ENCODE data around the gene PARD3B. TPM values are rescaled to one million over a fixed set of nuclear protein-coding genes. Genes with fewer than 3 reads are reported as not detected.

PARD3B gene
- total and polyA plus RNA-seq, 2 experiments from 2014 or later: 3.5 to 4.4 TPM

- TF ChIP-seq NANOG (IDR thresholded peaks at IDR 0.05; ENCODE audit: borderline replicate concordance) (no peak), POLR2AphosphoS5 (IDR thresholded peaks at IDR 0.05; ENCODE audit: low read depth) (no peak), CREB1 (CRISPR knock-in tag; IDR thresholded peaks at IDR 0.05; ENCODE audit: low read depth) (no peak), ZNF331 (CRISPR knock-in tag; IDR thresholded peaks at IDR 0.05; ENCODE audit: low read depth) (no peak), JUNB (IDR thresholded peaks at IDR 0.05; ENCODE audit: unreplicated experiment) (no peak)
These were observed 441.4 kb downstream of the PARD3B start (continued) for GRCh38 chr2:204986641-204987040.

- H3K36me3 ChIP-seq (ENCODE audit: insufficient read depth): no peaks in the 10 kb centered on the region
- Mint-ChIP-seq H3K27me3 (ENCODE audit: insufficient read depth, low read depth, poor library complexity) (no peaks in the 10 kb centered on the region), H3K9me3 (no peaks in the 10 kb centered on the region), H3K27ac (peak overlapping the region; percentile 69; the same call in 1 of the 2 replicates), H3K4me1 (peaks cover 4% of the 10 kb centered on the region; the same call in 2 of the 3 replicates), H3K36me3 (ENCODE audit: low read depth) (no peaks in the 10 kb centered on the region), H3K4me3 (no peak overlapping the region)
- no peaks in the 10 kb centered on the region for H4K20me1 ChIP-seq (replicated peaks; ENCODE audit: insufficient read depth)
- no peak overlapping the region for H3K27ac ChIP-seq (ENCODE audit: low read depth)
- no peak for ATAC-seq
- no peak overlapping the region for H3K4me3 ChIP-seq
- no peak overlapping the region for H2AFZ ChIP-seq
- DNase-seq (ENCODE audit: low spot score): no peak
- H3F3A ChIP-seq (replicated peaks; ENCODE audit: low read depth): no peaks in the 10 kb centered on the region
- no peaks in the 10 kb centered on the region for H3K27me3 ChIP-seq (ENCODE audit: insufficient read depth)
- no peaks in the 10 kb centered on the region for H3K9me2 ChIP-seq (ENCODE audit: insufficient read depth)
- no peaks in the 10 kb centered on the region for H3K79me2 ChIP-seq (replicated peaks; ENCODE audit: insufficient read depth)
- H3K4me1 ChIP-seq (ENCODE audit: insufficient read depth): peaks cover 3% of the 10 kb centered on the region; the same call in 1 of the 2 replicates
- H3K4me2 ChIP-seq: no peak overlapping the region
- TF ChIP-seq ETS1 (IDR thresholded peaks at IDR 0.05) (no peak), CREB1 (CRISPR knock-in tag; IDR thresholded peaks at IDR 0.05; ENCODE audit: low read depth) (no peak), EZH2phosphoT487 (IDR thresholded peaks at IDR 0.05; ENCODE audit: unreplicated experiment) (no peak), CTCF (conservative IDR thresholded peaks at IDR 0.05; ENCODE audit: low read depth in 2 of 2) (no peak), ZNF114 (CRISPR knock-in tag; IDR thresholded peaks at IDR 0.05) (no peak), STAT1 (IDR thresholded peaks at IDR 0.05; ENCODE audit: unreplicated experiment) (no peak), EZH2 (IDR thresholded peaks at IDR 0.05; ENCODE audit: low read depth, unreplicated experiment) (no peak), JUNB (IDR thresholded peaks at IDR 0.05; ENCODE audit: unreplicated experiment) (no peak), ZNF462 (CRISPR knock-in tag; IDR thresholded peaks at IDR 0.05) (no peak), ZNF331 (CRISPR knock-in tag; IDR thresholded peaks at IDR 0.05; ENCODE audit: low read depth) (no peak), POLR2AphosphoS5 (IDR thresholded peaks at IDR 0.05; ENCODE audit: low read depth) (no peak), REST (IDR thresholded peaks at IDR 0.05; ENCODE audit: unreplicated experiment) (no peak), NANOG (IDR thresholded peaks at IDR 0.05; ENCODE audit: borderline replicate concordance) (no peak)
These were observed 443.6 kb downstream of the PARD3B start for GRCh38 chr2:204988836-204989235.
